GM13977 (cell line): ENCODE data around the gene DGKI.

ENCODE experiments used
- DNase-seq: peaks from one replicate; pipeline ENCODE4 v3.0.0; 2012; ENCODE audit warnings: low spot score
- CTCF ChIP-seq: IDR thresholded peaks from 2 replicates; pipeline ENCODE4 v1.5.1; 2012; ENCODE audit warnings: mild to moderate bottlenecking, control low read depth; ENCODE audit not compliant: insufficient read depth; ENCODE audit errors: extremely low read depth, missing control alignments
- in situ Hi-C: fragments of 300-500 bp; cut with MboI; formaldehyde crosslinking; loops from one replicate; pipeline ENCODE4 v1.12.0; 2022; ENCODE audit warnings: low sequenced_read_pairs, low pct_unique_long_range_greater_than_20kb, mixed read lengths, inconsistent platforms; ENCODE audit not compliant: unreplicated experiment

DGKI gene

GRCh38 chr7:137846827-137847567 lies at the start of gene DGKI:
DGKI (minus strand) TSS chr7:137846974.
- no peak for TF ChIP-seq CTCF
- peak; percentile 72 for DNase-seq
- in situ Hi-C loops: no loop called here

- in situ Hi-C loops: loop anchor here (5.0 kb wide), 1 partner anchor 243 kb away; no protein-coding TSS in a partner anchor
- peak; percentile 56 for DNase-seq
- TF ChIP-seq CTCF: no peak
Measured at GRCh38 chr7:137895301-137896221, 48.8 kb upstream of the DGKI start.

GRCh38 chr7:137893143-137893742 lies 46.5 kb upstream of the DGKI start:
- in situ Hi-C loops: no loop called here
- DNase-seq: no peak
- TF ChIP-seq CTCF: no peak

GRCh38 chr7:137891016-137891655 lies 44.4 kb upstream of the DGKI start:
- in situ Hi-C loops: no loop called here
- no peak for TF ChIP-seq CTCF
- no peak for DNase-seq

DNA sequence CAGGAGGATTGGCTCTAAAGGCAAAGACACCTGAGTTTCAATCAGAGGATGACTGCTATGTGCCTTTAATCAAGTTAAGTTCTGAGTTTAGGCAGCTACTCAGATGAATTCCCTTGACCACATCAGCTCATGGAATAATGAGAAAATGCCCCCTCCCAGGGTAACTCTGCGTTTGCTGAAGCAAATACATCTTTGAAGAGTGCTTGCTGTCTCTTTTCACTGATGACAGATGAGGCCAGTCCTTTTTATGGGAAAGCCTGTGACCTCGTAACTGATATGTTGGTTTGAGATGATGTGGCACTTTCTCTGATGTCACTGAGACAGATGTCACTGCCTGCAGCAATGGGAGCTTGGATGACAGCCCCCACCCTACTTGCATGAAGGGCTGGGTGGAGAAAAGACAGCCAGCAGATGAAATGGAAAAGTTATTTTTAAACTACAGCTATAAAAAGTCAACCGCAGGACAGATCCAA lies 43.7 kb upstream of the DGKI start:
- no peak for DNase-seq
- in situ Hi-C loops: no loop called here

More for the DNA sequence above, 43.7 kb upstream of the DGKI start:
- no peak for TF ChIP-seq CTCF
